ENCODE measurements around the gene RNFT2. TPM values are rescaled to one million over a fixed set of nuclear protein-coding genes. Genes with fewer than 3 reads are reported as not detected.

RNFT2 gene
- total RNA-seq, 2 experiments from 2014 or later, result 4.9 to 6.0 TPM

GRCh38 chr12:116878567-116879508 is 140.7 kb downstream of the RNFT2 start:
- no peak for DNase-seq
- H3K4me3 ChIP-seq (ENCODE audit: low read length), result no peak overlapping the region
- TF ChIP-seq CTCF (IDR thresholded peaks at IDR 0.05), result no peak

GRCh38 chr12:116879509-116880212 is 141.5 kb downstream of the RNFT2 start:
- CTCF ChIA-PET, result no interaction called here

More at GRCh38 chr12:116878567-116879508, 140.7 kb downstream of the RNFT2 start:
- no peak overlapping the region for H3K27ac Mint-ChIP-seq
- Histone ChIP-seq H3K9me3 (ENCODE audit: control insufficient read depth in 1 of 2, insufficient read depth in 1 of 2, low read length in 2 of 2) (peaks cover 7 to 23% of the 10 kb centered on the region in 2 experiments), H3K4me1 (ENCODE audit: insufficient read depth, low read length) (peaks cover 34% of the 10 kb centered on the region), H3K27ac (ENCODE audit: low read depth in 1 of 2, low read length in 2 of 2) (no peak overlapping the region), H3K36me3 (ENCODE audit: insufficient read depth, low read length) (no peaks in the 10 kb centered on the region), H3K27me3 (ENCODE audit: control insufficient read depth in 1 of 2, insufficient read depth in 2 of 2, low read length in 2 of 2) (peaks cover 64 to 82% of the 10 kb centered on the region in 2 experiments)
- intact Hi-C loops (cut with DNase I, micrococcal nuclease), result no loop called here
- peaks cover 38% of the 10 kb centered on the region for H3K4me1 Mint-ChIP-seq (ENCODE audit: low read depth)
- no peaks in the 10 kb centered on the region for H3K36me3 Mint-ChIP-seq (ENCODE audit: low read depth)
- ChIA-PET CTCF (no interaction called here), POLR2A (no interaction called here)
- no peaks in the 10 kb centered on the region for H3K9me3 Mint-ChIP-seq
- H3K4me3 Mint-ChIP-seq, result peak overlapping the region; percentile 62
- peaks cover 85% of the 10 kb centered on the region for H3K27me3 Mint-ChIP-seq
- no peak for ATAC-seq (ENCODE audit: poor library complexity)

More at GRCh38 chr12:116879509-116880212, 141.5 kb downstream of the RNFT2 start:
- Mint-ChIP-seq H3K27me3 (peaks cover 84% of the 10 kb centered on the region), H3K27ac (no peak overlapping the region), H3K4me1 (ENCODE audit: low read depth) (peaks cover 38% of the 10 kb centered on the region), H3K4me3 (peak overlapping the region; percentile 82), H3K9me3 (no peaks in the 10 kb centered on the region), H3K36me3 (ENCODE audit: low read depth) (no peaks in the 10 kb centered on the region)
- TF ChIP-seq CTCF (IDR thresholded peaks at IDR 0.05), result no peak
- no peak for ATAC-seq (ENCODE audit: poor library complexity)
- Histone ChIP-seq H3K9me3 (ENCODE audit: control insufficient read depth in 1 of 2, insufficient read depth in 1 of 2, low read length in 2 of 2) (peaks cover 3 to 20% of the 10 kb centered on the region in 2 experiments), H3K27ac (ENCODE audit: low read depth in 1 of 2, low read length in 2 of 2) (no peak overlapping the region), H3K36me3 (ENCODE audit: insufficient read depth, low read length) (no peaks in the 10 kb centered on the region), H3K4me1 (ENCODE audit: insufficient read depth, low read length) (peaks cover 34% of the 10 kb centered on the region), H3K4me3 (ENCODE audit: low read length) (no peak overlapping the region), H3K27me3 (ENCODE audit: control insufficient read depth in 1 of 2, insufficient read depth in 2 of 2, low read length in 2 of 2) (peaks cover 58 to 83% of the 10 kb centered on the region in 2 experiments)
- DNase-seq, result no peak
- intact Hi-C loops (cut with DNase I, micrococcal nuclease), result no loop called here
- POLR2A ChIA-PET, result no interaction called here

Measured in CD4-positive, alpha-beta T cell (primary cell).